ENCODE results near the gene ADRA1B.

- TF ChIP-seq, protein P1, sequence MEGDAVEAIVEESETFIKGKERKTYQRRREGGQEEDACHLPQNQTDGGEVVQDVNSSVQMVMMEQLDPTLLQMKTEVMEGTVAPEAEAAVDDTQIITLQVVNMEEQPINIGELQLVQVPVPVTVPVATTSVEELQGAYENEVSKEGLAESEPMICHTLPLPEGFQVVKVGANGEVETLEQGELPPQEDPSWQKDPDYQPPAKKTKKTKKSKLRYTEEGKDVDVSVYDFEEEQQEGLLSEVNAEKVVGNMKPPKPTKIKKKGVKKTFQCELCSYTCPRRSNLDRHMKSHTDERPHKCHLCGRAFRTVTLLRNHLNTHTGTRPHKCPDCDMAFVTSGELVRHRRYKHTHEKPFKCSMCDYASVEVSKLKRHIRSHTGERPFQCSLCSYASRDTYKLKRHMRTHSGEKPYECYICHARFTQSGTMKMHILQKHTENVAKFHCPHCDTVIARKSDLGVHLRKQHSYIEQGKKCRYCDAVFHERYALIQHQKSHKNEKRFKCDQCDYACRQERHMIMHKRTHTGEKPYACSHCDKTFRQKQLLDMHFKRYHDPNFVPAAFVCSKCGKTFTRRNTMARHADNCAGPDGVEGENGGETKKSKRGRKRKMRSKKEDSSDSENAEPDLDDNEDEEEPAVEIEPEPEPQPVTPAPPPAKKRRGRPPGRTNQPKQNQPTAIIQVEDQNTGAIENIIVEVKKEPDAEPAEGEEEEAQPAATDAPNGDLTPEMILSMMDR (IDR thresholded peaks at IDR 0.05), result no peak
- TF ChIP-seq POLR2A (IDR thresholded peaks at IDR 0.05), result no peak
These were observed 5.4 kb upstream of the ADRA1B start for GRCh38 chr5:159910843-159911229.

All from ovary (tissue), 3 donors.